GM12878 (cell line): ENCODE measurements around the gene OLFML2A. TPM values are rescaled to one million over a fixed set of nuclear protein-coding genes. Genes with fewer than 3 reads are reported as not detected.

ENCODE experiments used
- CEBPZ ChIP-seq: fragments of 150-350 bp; IDR thresholded peaks from 2 replicates; pipeline ENCODE4 v1.6.1; 2016; ENCODE audit warnings: low read depth, low read length
- CREB1 ChIP-seq: IDR thresholded peaks from 2 replicates; pipeline ENCODE4 v1.6.1; 2012; ENCODE audit warnings: low read depth, mild to moderate bottlenecking, inconsistent platforms
- DPF2 ChIP-seq: fragments of 450-650 bp; IDR thresholded peaks from 2 replicates; pipeline ENCODE4 v1.6.1; 2017; ENCODE audit warnings: mild to moderate bottlenecking
- ESRRA ChIP-seq: IDR thresholded peaks from 2 replicates; pipeline ENCODE4 v1.6.1; 2012; ENCODE audit warnings: mild to moderate bottlenecking, low read length, improper control_type of control experiment
- HDAC6 ChIP-seq: fragments of 200-600 bp; sonication (generic); IDR thresholded peaks from one replicate; pipeline ENCODE4 v1.8.0; 2017; ENCODE audit warnings: antibody characterized with exemption; ENCODE audit not compliant: unreplicated experiment
- NR2C1 ChIP-seq: fragments of 450-650 bp; IDR thresholded peaks from 2 replicates; pipeline ENCODE4 v1.6.1; 2017; ENCODE audit warnings: antibody characterized with exemption, mild to moderate bottlenecking, moderate library complexity
- NR2C2 ChIP-seq: IDR thresholded peaks from 2 replicates; pipeline ENCODE4 v1.6.1; 2011; ENCODE audit warnings: borderline replicate concordance, low read depth; ENCODE audit not compliant: control insufficient read depth, insufficient read length
- NR2F1 ChIP-seq: fragments of 450-650 bp; conservative IDR thresholded peaks from 2 replicates; pipeline ENCODE4 v1.6.1; 2017; ENCODE audit warnings: mild to moderate bottlenecking
- PAX8 ChIP-seq: fragments of 450-650 bp; IDR thresholded peaks from 2 replicates; pipeline ENCODE4 v1.6.1; 2017; ENCODE audit warnings: mild to moderate bottlenecking, moderate library complexity
- POLR2AphosphoS2 ChIP-seq: IDR thresholded peaks from 2 replicates; pipeline ENCODE4 v1.6.1; 2011; ENCODE audit warnings: low read depth, mild to moderate bottlenecking, low read length, improper control_type of control experiment, moderate library complexity
- POU2F2 ChIP-seq: IDR thresholded peaks from 3 replicates; pipeline ENCODE4 v1.6.1; 2011; ENCODE audit warnings: low read depth, mild to moderate bottlenecking, low read length, borderline replicate concordance
- RB1 ChIP-seq: fragments of 450-650 bp; formaldehyde crosslinking; IDR thresholded peaks from 2 replicates; pipeline ENCODE4 v1.6.1; 2017; ENCODE audit warnings: mild to moderate bottlenecking, borderline replicate concordance
- RUNX3 ChIP-seq: IDR thresholded peaks from 2 replicates; pipeline ENCODE4 v1.6.1; 2012; ENCODE audit warnings: low read length, inconsistent platforms
- SP1 ChIP-seq: IDR thresholded peaks from one replicate; pipeline ENCODE4 v1.6.1; 2011; ENCODE audit warnings: low read depth, low read length
- STAT3 ChIP-seq: IDR thresholded peaks from 2 replicates; pipeline ENCODE4 v1.6.1; 2011; ENCODE audit warnings: low read depth, low read length, improper control_type of control experiment
- TAF1 ChIP-seq: IDR thresholded peaks from 2 replicates; pipeline ENCODE4 v1.6.1; 2011; ENCODE audit warnings: mild to moderate bottlenecking, low read depth, low read length, borderline replicate concordance
- TBL1XR1 ChIP-seq: IDR thresholded peaks from 2 replicates; pipeline ENCODE4 v1.6.1; 2012; ENCODE audit warnings: low read depth, low read length, improper control_type of control experiment
- TCF3 ChIP-seq: IDR thresholded peaks from 2 replicates; pipeline ENCODE4 v1.6.1; 2012; ENCODE audit warnings: low read depth, mild to moderate bottlenecking, low read length, borderline replicate concordance; ENCODE audit not compliant: insufficient read depth
- USF1 ChIP-seq: IDR thresholded peaks from 2 replicates; pipeline ENCODE4 v1.6.1; 2011; ENCODE audit warnings: borderline replicate concordance, low read depth, mild to moderate bottlenecking, moderate library complexity, mixed read lengths, low read length; ENCODE audit not compliant: insufficient read depth; ENCODE audit errors: extremely low read length
- YY1 ChIP-seq: IDR thresholded peaks from 2 replicates; pipeline ENCODE4 v1.6.1; 2011; ENCODE audit warnings: low read depth, mild to moderate bottlenecking, low read length
- ZNF274 ChIP-seq: IDR thresholded peaks from one replicate; pipeline ENCODE4 v1.8.0; 2011; ENCODE audit not compliant: insufficient read length, insufficient read depth
- ZNF384 ChIP-seq: IDR thresholded peaks from 2 replicates; pipeline ENCODE4 v1.6.1; 2012; ENCODE audit warnings: low read depth, mild to moderate bottlenecking, low read length, improper control_type of control experiment, borderline replicate concordance
- ZNF592 ChIP-seq: fragments of 450-650 bp; IDR thresholded peaks from 2 replicates; pipeline ENCODE4 v1.6.1; 2017; ENCODE audit warnings: mild to moderate bottlenecking, moderate library complexity
- polyA plus RNA-seq, 11 experiments: library from polyadenylated mRNA; depleted of rRNA in 4 of 11; unstranded in 6 of 11; stranded (reverse) in 5 of 11; fragments of >200 nt; fragmentation: Nextera tagmentation in 4 of 11; fragmentation: Illumina TruSeq in 1 of 11; extraction: Ambion mirVana in 4 of 11; extraction: Trizol in 1 of 11; gene quantifications; 1 replicate in 1 of 11; 2 replicates in 10 of 11; pipeline versions ENCODE4 v1.2.1 to v1.2.3, GENCODE V29; 2011 to 2016; ENCODE audit warnings: inconsistent platforms in 2 of 11, missing spikeins in 2 of 11, low read depth in 1 of 11
- total RNA-seq, 4 experiments: library from RNA; depleted of rRNA in 3 of 4; stranded (reverse); fragments of >200 nt in 3 of 4; fragmentation: Illumina TruSeq in 1 of 4; extraction: Trizol in 1 of 4; gene quantifications; 2 replicates each; pipeline versions ENCODE4 v1.2.1 to v1.2.3, GENCODE V29; 2013 to 2021

OLFML2A gene
- total and polyA plus RNA-seq, 10 of the 15 experiments (the other 5 are each of a cell fraction or from before 2014, with no cell fraction given) = 0.02 to 0.13 (median 0.10) TPM; not detected in 4

DNA sequence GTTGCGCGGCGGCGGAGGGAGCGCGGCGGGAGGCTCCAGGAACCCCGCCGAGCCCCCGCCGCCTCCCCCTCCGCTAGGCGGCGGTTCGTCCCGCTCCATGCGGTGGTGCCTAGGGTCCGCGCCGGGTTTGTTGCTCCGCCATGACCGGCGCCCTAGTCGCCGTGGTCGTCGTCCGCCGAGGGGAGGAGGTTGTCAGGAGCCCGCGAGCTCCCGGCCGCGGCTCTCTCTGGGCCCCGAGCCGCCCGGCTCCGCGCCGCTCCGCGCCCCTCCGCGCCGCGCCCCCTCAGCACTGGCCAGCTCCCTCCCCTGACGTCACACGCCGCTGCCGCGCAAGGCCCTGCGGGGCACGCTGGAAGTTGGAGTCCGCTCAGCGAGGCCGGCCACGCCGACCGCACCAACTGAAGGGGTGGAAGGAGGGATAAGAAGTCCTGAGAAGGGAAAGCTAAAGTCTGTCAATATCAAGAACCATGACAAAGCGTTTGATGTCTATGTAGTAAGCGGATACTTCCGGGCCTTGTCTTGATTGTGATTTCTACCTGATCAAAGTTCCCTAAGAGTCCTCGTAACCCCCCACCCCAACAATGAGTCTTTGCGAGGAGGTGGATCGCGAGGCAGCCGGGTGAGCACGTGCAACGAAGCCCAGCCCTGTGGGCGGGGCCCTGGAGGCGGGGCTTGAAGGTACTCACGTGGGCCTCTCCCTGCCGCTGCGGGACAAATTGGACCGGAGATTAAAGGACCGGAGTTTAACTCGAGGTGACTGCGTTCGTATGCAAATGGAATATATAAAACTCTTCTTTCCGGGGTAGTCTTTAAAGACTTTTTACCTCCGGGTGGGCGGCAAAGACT lies 5.7 kb upstream of the OLFML2A start, which contains the start of gene NR6A1 (continued):
- TF ChIP-seq HDAC6 (peak; percentile 13), POLR2AphosphoS2 (no peak), DPF2 (peak; percentile 90), CEBPZ (no peak), PAX8 (no peak), YY1 (peak; percentile 76), STAT3 (0 out of 2 replicates have a peak, but pooled peaks have one; percentile 60), TBL1XR1 (no peak; the same call in 1 of the 2 replicates), ESRRA (no peak), POU2F2 (0 out of 3 replicates have a peak, but pooled peaks have one; percentile 12), ZNF274 (no peak), NR2F1 (peak; percentile 68), ZNF384 (no peak), CREB1 (peak; percentile 95), RB1 (peak; percentile 92; the same call in 1 of the 2 replicates), USF1 (peak; percentile 84), TCF3 (no peak), RUNX3 (peak; percentile 81), ZNF592 (no peak), NR2C2 (no peak), TAF1 (peak; percentile 55; the same call in 1 of the 2 replicates), NR2C1 (peak; percentile 57), SP1 (peak; percentile 86)
